GM20000 (cell line): Measurements from ENCODE around the gene AFF3.

Source experiments
- DNase-seq: peaks from one replicate; pipeline ENCODE4 v3.0.0; 2012; ENCODE audit warnings: low spot score
- TF ChIP-seq, protein P1 (sequence below): IDR thresholded peaks from 2 replicates; pipeline ENCODE4 v1.5.1; 2012; ENCODE audit warnings: mild to moderate bottlenecking, control low read depth; ENCODE audit errors: extremely low read depth, missing control alignments

The AFF3 gene

DNA sequence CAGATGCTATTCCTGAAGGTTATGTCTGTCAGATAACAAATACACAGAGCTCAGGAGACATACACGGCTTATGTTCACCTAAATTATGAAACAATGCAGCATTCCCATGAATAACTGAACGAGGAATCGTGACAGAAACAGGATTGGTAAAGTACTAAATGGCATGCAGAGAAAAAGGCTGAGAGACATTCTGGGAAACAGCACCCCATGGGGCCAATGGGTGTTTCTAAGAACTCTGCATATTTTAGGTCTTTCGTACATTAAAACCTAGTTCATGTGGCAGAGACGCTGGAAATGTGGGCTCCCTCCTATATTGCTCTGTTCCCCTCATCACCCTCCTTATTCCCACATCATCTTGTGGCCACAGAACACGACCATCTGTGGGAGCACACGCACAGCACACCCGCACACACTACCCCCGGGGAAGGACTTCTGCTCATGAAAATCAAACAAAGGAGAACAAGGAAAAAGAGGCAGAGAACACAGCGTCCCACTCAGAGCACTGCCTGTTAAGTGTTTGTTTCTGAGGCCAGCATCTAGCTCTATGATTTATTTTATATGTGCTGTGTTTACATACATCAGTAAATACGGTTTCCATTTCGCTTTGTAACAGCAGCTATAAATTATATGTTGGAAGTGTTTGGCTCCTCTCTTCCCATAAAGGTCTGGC, 143.6 kb downstream of the AFF3 start:
- TF ChIP-seq, protein P1, sequence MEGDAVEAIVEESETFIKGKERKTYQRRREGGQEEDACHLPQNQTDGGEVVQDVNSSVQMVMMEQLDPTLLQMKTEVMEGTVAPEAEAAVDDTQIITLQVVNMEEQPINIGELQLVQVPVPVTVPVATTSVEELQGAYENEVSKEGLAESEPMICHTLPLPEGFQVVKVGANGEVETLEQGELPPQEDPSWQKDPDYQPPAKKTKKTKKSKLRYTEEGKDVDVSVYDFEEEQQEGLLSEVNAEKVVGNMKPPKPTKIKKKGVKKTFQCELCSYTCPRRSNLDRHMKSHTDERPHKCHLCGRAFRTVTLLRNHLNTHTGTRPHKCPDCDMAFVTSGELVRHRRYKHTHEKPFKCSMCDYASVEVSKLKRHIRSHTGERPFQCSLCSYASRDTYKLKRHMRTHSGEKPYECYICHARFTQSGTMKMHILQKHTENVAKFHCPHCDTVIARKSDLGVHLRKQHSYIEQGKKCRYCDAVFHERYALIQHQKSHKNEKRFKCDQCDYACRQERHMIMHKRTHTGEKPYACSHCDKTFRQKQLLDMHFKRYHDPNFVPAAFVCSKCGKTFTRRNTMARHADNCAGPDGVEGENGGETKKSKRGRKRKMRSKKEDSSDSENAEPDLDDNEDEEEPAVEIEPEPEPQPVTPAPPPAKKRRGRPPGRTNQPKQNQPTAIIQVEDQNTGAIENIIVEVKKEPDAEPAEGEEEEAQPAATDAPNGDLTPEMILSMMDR: no peak
- DNase-seq: no peak

DNA sequence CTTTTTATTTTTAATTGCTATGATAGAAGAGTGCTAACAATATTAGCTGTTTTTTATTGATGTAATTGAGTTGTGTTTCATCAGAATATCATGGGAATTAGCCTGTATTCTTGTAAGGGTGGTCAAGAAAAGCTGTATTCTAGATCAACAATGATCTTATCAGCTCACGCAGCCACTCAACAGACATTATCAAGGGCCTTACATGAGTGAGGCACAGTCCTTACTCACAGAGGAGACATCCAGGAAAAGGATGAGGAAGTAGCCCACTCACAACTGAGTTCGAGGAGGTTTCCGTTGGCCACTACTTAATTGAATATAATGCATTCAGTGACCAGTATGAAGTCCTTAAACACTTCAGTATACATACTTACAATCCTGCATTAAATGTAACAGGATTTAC, 152.5 kb downstream of the AFF3 start:
- TF ChIP-seq, protein P1: no peak
- no peak for DNase-seq

DNA sequence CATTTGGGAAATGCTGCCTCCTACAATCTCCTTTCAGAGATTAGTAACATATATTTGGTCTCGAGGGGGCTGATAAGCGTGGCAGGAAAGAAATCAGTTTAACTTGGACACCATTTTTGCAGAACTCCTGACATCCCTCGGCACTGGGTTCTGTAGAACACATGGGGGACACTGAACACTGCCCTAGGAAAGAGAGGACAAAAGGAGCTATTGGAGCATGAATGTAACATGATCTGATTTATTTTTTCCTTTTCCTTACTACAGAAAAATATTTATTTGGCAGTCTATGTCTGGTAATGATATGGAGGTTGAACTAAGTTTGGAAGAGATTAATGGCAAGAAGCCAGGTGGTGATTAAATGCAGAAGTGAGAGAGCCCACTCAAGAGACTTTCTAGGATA, 153.8 kb downstream of the AFF3 start:
- DNase-seq: no peak
- TF ChIP-seq, protein P1: no peak

DNA sequence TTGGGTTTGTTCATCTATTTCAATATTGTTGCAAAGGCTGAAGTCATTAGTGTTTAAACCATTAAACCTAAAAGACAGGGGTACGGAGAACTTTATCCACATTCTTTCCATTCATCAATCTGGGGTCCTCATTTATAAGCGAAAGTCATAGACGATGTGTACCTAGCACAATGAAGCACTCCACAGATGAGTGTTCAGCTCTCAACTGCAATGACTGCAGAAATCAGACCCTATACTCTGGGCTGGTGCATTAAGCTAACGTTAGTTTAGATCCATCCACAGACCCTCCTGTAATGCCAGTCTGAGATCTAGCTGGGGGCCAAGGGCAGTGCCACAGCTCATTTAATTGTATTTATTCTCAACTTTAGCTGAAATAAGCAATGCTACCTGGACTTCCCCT, 155.2 kb downstream of the AFF3 start:
- no peak for DNase-seq
- TF ChIP-seq, protein P1: no peak

DNA sequence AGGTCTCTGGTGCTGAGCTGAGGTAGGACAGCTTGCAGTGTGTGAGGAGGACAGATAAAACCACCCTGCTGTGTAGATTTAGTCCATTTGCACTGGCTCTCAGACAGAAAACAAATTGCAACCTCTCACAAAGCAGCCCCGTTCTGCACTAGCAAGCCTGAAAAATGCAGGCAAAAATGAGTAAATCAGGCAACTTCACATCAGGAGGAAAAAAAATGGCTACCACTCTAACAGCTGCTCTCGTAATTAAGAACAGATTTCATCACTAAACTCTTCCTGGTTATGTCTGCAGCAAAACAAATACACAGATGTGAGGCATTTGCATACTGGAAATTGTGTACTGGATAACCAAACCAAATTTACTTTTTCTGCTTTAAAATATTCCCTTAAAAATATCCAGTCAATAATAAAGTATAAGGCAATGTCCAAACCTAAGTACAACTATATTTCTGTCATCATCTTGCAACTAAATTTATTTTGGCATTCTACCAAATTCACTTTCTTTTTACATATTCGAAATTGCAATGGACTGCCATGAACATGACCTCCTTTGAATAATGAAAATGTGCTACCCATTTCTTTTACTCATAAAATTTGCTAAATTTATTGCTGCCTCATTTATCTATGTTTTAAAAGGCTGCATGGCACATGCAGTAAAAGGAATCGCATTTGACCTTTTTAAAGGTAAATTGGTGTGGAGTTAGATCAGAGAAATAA, 157.4 kb downstream of the AFF3 start:
- TF ChIP-seq, protein P1: no peak
- DNase-seq: no peak

DNA sequence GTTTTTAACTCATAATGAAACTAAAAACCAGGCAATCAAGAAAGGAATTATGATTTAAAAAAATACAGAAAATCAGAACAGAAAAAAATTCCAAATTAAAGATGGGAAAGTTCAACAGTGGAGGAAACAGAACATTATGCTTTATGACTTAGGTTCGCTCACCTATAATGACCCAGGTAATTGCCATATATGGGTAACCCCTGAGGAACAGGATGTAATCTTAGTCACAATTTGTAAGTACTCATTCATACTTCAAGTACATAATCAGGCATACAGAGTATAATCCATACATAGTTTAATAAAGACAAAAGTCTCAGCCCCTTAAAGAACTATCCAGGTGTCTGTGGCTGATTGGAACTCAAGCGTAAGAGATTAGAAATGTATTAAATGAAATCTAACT, 159.6 kb downstream of the AFF3 start:
- DNase-seq: no peak
- TF ChIP-seq, protein P1: no peak

DNA sequence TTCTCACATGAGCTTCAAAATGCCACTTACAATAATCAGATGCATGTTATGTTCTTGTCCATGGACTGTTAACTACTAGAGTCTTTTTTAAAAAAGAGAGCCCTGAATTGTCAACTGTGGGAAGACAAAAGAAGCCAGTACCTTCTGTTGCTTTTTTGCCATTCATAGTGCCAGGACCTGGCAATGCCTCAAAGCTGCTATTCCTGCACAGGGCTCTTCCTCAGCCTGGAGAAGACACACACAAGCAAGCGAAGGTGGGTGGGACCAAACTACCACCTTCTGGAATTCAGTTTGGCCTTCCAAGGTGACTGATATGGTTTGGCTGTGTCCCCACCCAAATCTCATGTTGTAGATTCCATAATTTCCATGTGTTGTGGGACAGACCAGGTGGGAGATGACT, 160.6 kb downstream of the AFF3 start:
- TF ChIP-seq, protein P1: no peak
- DNase-seq: no peak
